Lower leg skin (tissue), 3 donors: Measurements from ENCODE around the gene STIM1.

Source experiments
- POLR2A ChIP-seq, 2 donors: fragments of 450-650 bp; IDR thresholded peaks; one replicate each; pipeline ENCODE4 v1.6.1; 2016 to 2017; ENCODE audit warnings: antibody characterized with exemption in 2 of 2, mild to moderate bottlenecking in 1 of 2, moderate library complexity in 1 of 2
- TF ChIP-seq, protein P1 (sequence below), 3 donors: fragments of 450-650 bp; IDR thresholded peaks; one replicate each; pipeline ENCODE4 v1.5.1; 2016; ENCODE audit warnings: antibody characterized with exemption in 3 of 3, mild to moderate bottlenecking in 3 of 3, moderate library complexity in 2 of 3

- TF ChIP-seq, protein P1, sequence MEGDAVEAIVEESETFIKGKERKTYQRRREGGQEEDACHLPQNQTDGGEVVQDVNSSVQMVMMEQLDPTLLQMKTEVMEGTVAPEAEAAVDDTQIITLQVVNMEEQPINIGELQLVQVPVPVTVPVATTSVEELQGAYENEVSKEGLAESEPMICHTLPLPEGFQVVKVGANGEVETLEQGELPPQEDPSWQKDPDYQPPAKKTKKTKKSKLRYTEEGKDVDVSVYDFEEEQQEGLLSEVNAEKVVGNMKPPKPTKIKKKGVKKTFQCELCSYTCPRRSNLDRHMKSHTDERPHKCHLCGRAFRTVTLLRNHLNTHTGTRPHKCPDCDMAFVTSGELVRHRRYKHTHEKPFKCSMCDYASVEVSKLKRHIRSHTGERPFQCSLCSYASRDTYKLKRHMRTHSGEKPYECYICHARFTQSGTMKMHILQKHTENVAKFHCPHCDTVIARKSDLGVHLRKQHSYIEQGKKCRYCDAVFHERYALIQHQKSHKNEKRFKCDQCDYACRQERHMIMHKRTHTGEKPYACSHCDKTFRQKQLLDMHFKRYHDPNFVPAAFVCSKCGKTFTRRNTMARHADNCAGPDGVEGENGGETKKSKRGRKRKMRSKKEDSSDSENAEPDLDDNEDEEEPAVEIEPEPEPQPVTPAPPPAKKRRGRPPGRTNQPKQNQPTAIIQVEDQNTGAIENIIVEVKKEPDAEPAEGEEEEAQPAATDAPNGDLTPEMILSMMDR (IDR thresholded peaks at IDR 0.05): no peak
- TF ChIP-seq POLR2A (IDR thresholded peaks at IDR 0.05): no peak
Measured at GRCh38 chr11:3954448-3955298, 99.2 kb downstream of the STIM1 start.
